NCI-H2227 treated with DMSO at 0.1 percent for 48 hours (cell line): ENCODE measurements around the gene RRP1.
"Not testable (repeated sequence)": the region's sequence is repeated elsewhere in the genome, so short reads cannot be mapped to it uniquely, and the experiment has no call there.

Experiments used
- DNase-seq: peaks from one replicate; lab custom pipeline; 2025; lab: John Stamatoyannopoulos, UW

The RRP1 gene

GRCh38 chr21:43840259-43840658, 50.9 kb downstream of the RRP1 start:
- no peak for DNase-seq

- no peak for DNase-seq
These were observed 53.4 kb downstream of the RRP1 start for GRCh38 chr21:43842742-43843141.

- DNase-seq = not testable (repeated sequence)
These were observed 55.5 kb downstream of the RRP1 start for GRCh38 chr21:43844906-43845305.

- DNase-seq = no peak
These were observed 56.0 kb downstream of the RRP1 start for GRCh38 chr21:43845386-43845785.

GRCh38 chr21:43846430-43846829, 57.1 kb downstream of the RRP1 start:
- DNase-seq = no peak

GRCh38 chr21:43847301-43847700, 57.9 kb downstream of the RRP1 start:
- no peak for DNase-seq

- DNase-seq = no peak
These were observed 59.4 kb downstream of the RRP1 start for GRCh38 chr21:43848771-43849170.

- DNase-seq = no peak
These were observed 60.3 kb downstream of the RRP1 start for GRCh38 chr21:43849532-43850299.

- DNase-seq = no peak
These were observed 61.4 kb downstream of the RRP1 start for GRCh38 chr21:43850728-43851295.

GRCh38 chr21:43851593-43851992, 62.2 kb downstream of the RRP1 start:
- peak; percentile 31 for DNase-seq

- no peak for DNase-seq
These were observed 64.7 kb downstream of the RRP1 start for GRCh38 chr21:43853851-43854772.
